ENCODE data around the gene HEBP2. TPM values are rescaled to one million over a fixed set of nuclear protein-coding genes. Genes with fewer than 3 reads are reported as not detected.

HEBP2 gene
- total RNA-seq, 4 donors from 2014 or later, result 37.0 to 80.0 (median 58.0) TPM

GRCh38 chr6:138403324-138403800 is 661 bp upstream of the HEBP2 start:
- intact Hi-C loops (cut with DNase I), result loop anchor here (5.0 kb wide), 1 partner anchor 286 kb away; no protein-coding TSS in a partner anchor
- WGBS, 2 donors, result 0 to 1% methylated on average over 10 to 28 of the region's 30 CpGs

GRCh38 chr6:138404666-138405337 is 779 bp downstream of the HEBP2 start:
- peaks cover 5 to 10% of the 10 kb centered on the region in 2 donors for H3K4me1 ChIP-seq
- no peaks in the 10 kb centered on the region for H3K27me3 ChIP-seq
- intact Hi-C loops (cut with DNase I), result loop anchor here (5.0 kb wide), 1 partner anchor 288 kb away; no protein-coding TSS in a partner anchor
- 5% methylated on average over 34 to 35 of the region's 35 CpGs for WGBS, 2 donors
- no peaks in the 10 kb centered on the region for H3K9me3 ChIP-seq
- peak; percentile 18 to 42 for DNase-seq
- H3K36me3 ChIP-seq, result peaks cover 31 to 37% of the 10 kb centered on the region in 2 donors
- TF ChIP-seq, protein P1, sequence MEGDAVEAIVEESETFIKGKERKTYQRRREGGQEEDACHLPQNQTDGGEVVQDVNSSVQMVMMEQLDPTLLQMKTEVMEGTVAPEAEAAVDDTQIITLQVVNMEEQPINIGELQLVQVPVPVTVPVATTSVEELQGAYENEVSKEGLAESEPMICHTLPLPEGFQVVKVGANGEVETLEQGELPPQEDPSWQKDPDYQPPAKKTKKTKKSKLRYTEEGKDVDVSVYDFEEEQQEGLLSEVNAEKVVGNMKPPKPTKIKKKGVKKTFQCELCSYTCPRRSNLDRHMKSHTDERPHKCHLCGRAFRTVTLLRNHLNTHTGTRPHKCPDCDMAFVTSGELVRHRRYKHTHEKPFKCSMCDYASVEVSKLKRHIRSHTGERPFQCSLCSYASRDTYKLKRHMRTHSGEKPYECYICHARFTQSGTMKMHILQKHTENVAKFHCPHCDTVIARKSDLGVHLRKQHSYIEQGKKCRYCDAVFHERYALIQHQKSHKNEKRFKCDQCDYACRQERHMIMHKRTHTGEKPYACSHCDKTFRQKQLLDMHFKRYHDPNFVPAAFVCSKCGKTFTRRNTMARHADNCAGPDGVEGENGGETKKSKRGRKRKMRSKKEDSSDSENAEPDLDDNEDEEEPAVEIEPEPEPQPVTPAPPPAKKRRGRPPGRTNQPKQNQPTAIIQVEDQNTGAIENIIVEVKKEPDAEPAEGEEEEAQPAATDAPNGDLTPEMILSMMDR (IDR thresholded peaks at IDR 0.05), result no peak
- no peak for TF ChIP-seq POLR2A (IDR thresholded peaks at IDR 0.05)
- peak overlapping the region; percentile 84 to 94 (median 85) for H3K27ac ChIP-seq
- peak overlapping the region; percentile 14 to 56 (median 41) for H3K4me3 ChIP-seq (replicated peaks in 1 of 3)

More at GRCh38 chr6:138403324-138403800, 661 bp upstream of the HEBP2 start:
- H3K4me3 ChIP-seq (replicated peaks in 1 of 3), result peak overlapping the region; percentile 56 to 80 (median 71)
- H3K4me1 ChIP-seq, result peaks cover 5 to 10% of the 10 kb centered on the region in 2 donors
- H3K27ac ChIP-seq, result peak overlapping the region; percentile 84 to 94 (median 85)
- no peak for TF ChIP-seq POLR2A (IDR thresholded peaks at IDR 0.05)
- TF ChIP-seq, protein P1 (IDR thresholded peaks at IDR 0.05), result peak in 1 of 6 experiments; percentile 18
- no peaks in the 10 kb centered on the region for H3K9me3 ChIP-seq
- H3K36me3 ChIP-seq, result peaks cover 19 to 24% of the 10 kb centered on the region in 2 donors
- peak; percentile 34 to 44 for DNase-seq
- no peaks in the 10 kb centered on the region for H3K27me3 ChIP-seq

DNA sequence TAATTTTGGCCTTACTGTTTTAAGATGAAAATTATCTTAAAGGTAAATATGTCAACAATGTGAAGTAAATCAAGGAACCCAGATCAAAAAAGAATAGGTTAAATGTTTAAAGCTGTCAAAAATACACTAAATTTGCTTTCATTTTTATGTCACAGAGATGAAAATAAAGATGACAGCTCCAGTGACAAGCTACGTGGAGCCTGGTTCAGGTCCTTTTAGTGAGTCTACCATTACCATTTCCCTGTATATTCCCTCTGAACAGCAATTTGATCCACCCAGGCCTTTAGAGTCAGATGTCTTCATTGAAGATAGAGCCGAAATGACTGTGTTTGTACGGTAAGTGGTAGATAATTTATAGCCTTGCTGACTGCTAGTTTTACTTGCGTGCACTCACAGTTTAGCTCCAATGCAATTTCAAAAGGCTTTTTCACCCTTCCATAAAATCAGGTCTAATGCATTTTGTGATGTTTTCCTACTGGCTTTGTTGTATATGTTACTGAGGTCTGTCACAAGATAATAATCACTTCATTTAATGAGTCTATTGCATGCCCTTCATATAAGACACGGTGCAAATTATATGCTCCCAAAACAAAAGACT is 1.9 kb downstream of the HEBP2 start:
- 94% methylated on average over 5 of the region's 5 CpGs for WGBS, 2 donors
- Histone ChIP-seq H3K27ac (no peak overlapping the region), H3K4me3 (replicated peaks in 1 of 3) (no peak overlapping the region), H3K4me1 (peaks cover 5 to 10% of the 10 kb centered on the region in 2 donors), H3K9me3 (no peaks in the 10 kb centered on the region), H3K27me3 (no peaks in the 10 kb centered on the region), H3K36me3 (peaks cover 36 to 37% of the 10 kb centered on the region in 2 donors)
- TF ChIP-seq, protein P1 (IDR thresholded peaks at IDR 0.05), result no peak
- no peak for TF ChIP-seq POLR2A (IDR thresholded peaks at IDR 0.05)
- no peak for DNase-seq
- intact Hi-C loops (cut with DNase I), result no loop called here

DNA sequence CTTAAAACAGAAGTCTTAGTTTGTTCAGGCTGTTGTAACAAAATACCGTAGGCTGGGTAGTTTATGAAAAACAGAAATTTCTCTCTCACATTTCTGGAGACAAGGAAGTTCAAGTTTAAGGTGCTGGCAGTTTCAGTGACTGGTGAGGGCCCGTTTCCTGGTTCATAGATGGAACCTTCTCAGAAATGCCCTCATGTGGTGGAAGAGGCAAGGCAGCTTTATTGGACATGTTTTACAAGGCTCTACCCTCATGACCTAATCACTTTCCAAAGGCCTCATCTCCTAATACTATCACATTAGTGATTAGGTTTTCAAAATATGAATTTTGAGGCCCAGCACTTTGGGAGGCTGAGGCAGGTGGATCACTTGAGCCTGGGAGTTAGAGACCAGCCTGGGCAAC is 2.4 kb downstream of the HEBP2 start:
- Histone ChIP-seq H3K9me3 (no peaks in the 10 kb centered on the region), H3K27me3 (no peaks in the 10 kb centered on the region), H3K27ac (no peak overlapping the region), H3K4me3 (replicated peaks in 1 of 3) (no peak overlapping the region), H3K4me1 (peaks cover 5 to 10% of the 10 kb centered on the region in 2 donors), H3K36me3 (peaks cover 37 to 41% of the 10 kb centered on the region in 2 donors)
- intact Hi-C loops (cut with DNase I), result no loop called here
- DNase-seq, result no peak
- TF ChIP-seq POLR2A (IDR thresholded peaks at IDR 0.05), result no peak
- TF ChIP-seq, protein P1 (IDR thresholded peaks at IDR 0.05), result no peak
- 90 to 100% methylated on average over 2 of the region's 2 CpGs for WGBS, 2 donors

Data from thyroid gland (tissue), 4 donors.